ENCODE measurements around the gene DGKE. TPM values are rescaled to one million over a fixed set of nuclear protein-coding genes. Genes with fewer than 3 reads are reported as not detected.

The DGKE gene
- total RNA-seq, 1 donor from 2014 or later, result 25.9 TPM

- intact Hi-C loops (cut with micrococcal nuclease), result no loop called here
Measured at GRCh38 chr17:56887552-56888467, 53.9 kb downstream of the DGKE start.

GRCh38 chr17:56890390-56890789 lies 56.4 kb downstream of the DGKE start:
- intact Hi-C loops (cut with micrococcal nuclease), result no loop called here

GRCh38 chr17:56890906-56891674 lies 57.1 kb downstream of the DGKE start:
- intact Hi-C loops (cut with micrococcal nuclease), result loop anchor here (1.0 kb wide), 1 partner anchor 49 kb away; no protein-coding TSS in a partner anchor

- intact Hi-C loops (cut with micrococcal nuclease), result loop anchor here (1.0 kb wide), 1 partner anchor 49 kb away; no protein-coding TSS in a partner anchor
Measured at GRCh38 chr17:56891751-56892150, 57.8 kb downstream of the DGKE start.

- intact Hi-C loops (cut with micrococcal nuclease), result no loop called here
Measured at GRCh38 chr17:56892333-56892732, 58.4 kb downstream of the DGKE start.

- intact Hi-C loops (cut with micrococcal nuclease), result no loop called here
Measured at GRCh38 chr17:56893503-56893902, 59.6 kb downstream of the DGKE start.

GRCh38 chr17:56894859-56895455 lies 61.0 kb downstream of the DGKE start:
- intact Hi-C loops (cut with micrococcal nuclease), result no loop called here

GRCh38 chr17:56896217-56896967 lies 62.4 kb downstream of the DGKE start:
- intact Hi-C loops (cut with micrococcal nuclease), result no loop called here

- intact Hi-C loops (cut with micrococcal nuclease), result no loop called here
Measured at GRCh38 chr17:56896968-56897359, 63.0 kb downstream of the DGKE start.

GRCh38 chr17:56897646-56898424 lies 63.9 kb downstream of the DGKE start:
- intact Hi-C loops (cut with micrococcal nuclease), result no loop called here

GRCh38 chr17:56898874-56899273 lies 64.9 kb downstream of the DGKE start:
- intact Hi-C loops (cut with micrococcal nuclease), result no loop called here

- intact Hi-C loops (cut with micrococcal nuclease), result no loop called here
Measured at GRCh38 chr17:56899403-56899802, 65.5 kb downstream of the DGKE start.

- intact Hi-C loops (cut with micrococcal nuclease), result no loop called here
Measured at GRCh38 chr17:56902348-56902747, 68.4 kb downstream of the DGKE start.

GRCh38 chr17:56903560-56903959 lies 69.6 kb downstream of the DGKE start:
- intact Hi-C loops (cut with micrococcal nuclease), result no loop called here

GRCh38 chr17:56908001-56908542 lies 74.1 kb downstream of the DGKE start:
- intact Hi-C loops (cut with micrococcal nuclease), result no loop called here

GRCh38 chr17:56909742-56910508 lies 76.0 kb downstream of the DGKE start:
- intact Hi-C loops (cut with micrococcal nuclease), result loop anchor here (5.0 kb wide), 1 partner anchor 67 kb away; the partner anchor contains the start of gene SCPEP1

GRCh38 chr17:56910509-56911235 lies 76.7 kb downstream of the DGKE start:
- intact Hi-C loops (cut with micrococcal nuclease), result loop anchor here (5.0 kb wide), 1 partner anchor 67 kb away; the partner anchor contains the start of gene SCPEP1

All from T-helper 2 cell treated with Interferon-gamma antibody and Interleukin-4, amounts not matched to agents 100 ng/mL and 5 ng/mL, for 36 hours (primary cell).